NOMO-1 treated with dmso at 0.1 percent for 144 hours (cell line): Measurements from ENCODE around the gene EPHB4.
"Not testable (repeated sequence)": the region's sequence is repeated elsewhere in the genome, so short reads cannot be mapped to it uniquely, and the experiment has no call there.

Experiments used
- DNase-seq: peaks from one replicate; lab custom pipeline; 2025; ENCODE audit not compliant: unreplicated experiment; lab: John Stamatoyannopoulos, UW

Gene EPHB4

GRCh38 chr7:100822236-100823139 is 4.8 kb downstream of the EPHB4 start:
- DNase-seq: no peak

- DNase-seq: no peak
Observed at GRCh38 chr7:100819586-100819985, 7.7 kb downstream of the EPHB4 start.

- no peak for DNase-seq
Observed at GRCh38 chr7:100818825-100819224, 8.5 kb downstream of the EPHB4 start.

- no peak for DNase-seq
Observed at GRCh38 chr7:100818366-100818765, 9.0 kb downstream of the EPHB4 start.

GRCh38 chr7:100817097-100817496 is 10.2 kb downstream of the EPHB4 start:
- no peak for DNase-seq

GRCh38 chr7:100816515-100816914 is 10.8 kb downstream of the EPHB4 start:
- DNase-seq: not testable (repeated sequence)

GRCh38 chr7:100812729-100813128 is 14.6 kb downstream of the EPHB4 start:
- DNase-seq: no peak

- no peak for DNase-seq
Observed at GRCh38 chr7:100811480-100811879, 15.8 kb downstream of the EPHB4 start.

- no peak for DNase-seq
Observed at GRCh38 chr7:100808354-100808875, 18.9 kb downstream of the EPHB4 start.

GRCh38 chr7:100806883-100807282 is 20.4 kb downstream of the EPHB4 start:
- DNase-seq: not testable (repeated sequence)

GRCh38 chr7:100806276-100806675 is 21.0 kb downstream of the EPHB4 start:
- DNase-seq: no peak

GRCh38 chr7:100804681-100805431 is 22.5 kb downstream of the EPHB4 start:
- no peak for DNase-seq

- peak; percentile 93 for DNase-seq
Observed at GRCh38 chr7:100803398-100804161, 23.7 kb downstream of the EPHB4 start.

GRCh38 chr7:100802951-100803350 is 24.4 kb downstream of the EPHB4 start:
- no peak for DNase-seq

- DNase-seq: no peak
Observed at GRCh38 chr7:100801833-100802568, 25.3 kb downstream of the EPHB4 start.

GRCh38 chr7:100799037-100799896 is 28.1 kb downstream of the EPHB4 start:
- peak; percentile 76 for DNase-seq

- no peak for DNase-seq
Observed at GRCh38 chr7:100794741-100795140, 32.6 kb downstream of the EPHB4 start.

GRCh38 chr7:100793806-100794660 is 33.3 kb downstream of the EPHB4 start:
- no peak for DNase-seq
